Measurements from ENCODE around the gene CAMTA2.

Gene CAMTA2

DNA sequence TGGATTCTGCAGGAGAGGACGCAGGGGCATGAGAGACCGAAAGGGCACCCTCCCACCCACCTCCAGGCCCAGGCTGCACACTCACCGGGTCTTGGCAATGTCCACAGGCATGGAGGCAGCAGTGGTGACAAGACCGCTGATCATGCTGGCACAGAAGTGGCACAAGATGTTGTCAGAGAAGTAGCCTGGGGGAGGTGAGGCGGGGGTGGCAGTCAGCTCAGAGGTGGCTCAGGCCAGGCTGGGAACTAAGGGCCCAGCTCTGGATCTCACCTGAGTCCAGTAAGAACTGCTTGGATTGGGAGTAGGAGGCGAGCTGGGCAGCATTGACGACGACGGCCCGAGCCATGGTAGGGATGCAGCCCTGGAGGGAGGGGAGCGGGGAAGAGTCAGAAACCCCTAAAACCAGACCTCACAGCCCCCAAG is 49.4 kb downstream of the CAMTA2 start:
- TF ChIP-seq POLR2AphosphoS5 (IDR thresholded peaks at IDR 0.05; ENCODE audit: low read depth) (no peak), GABPA (IDR thresholded peaks at IDR 0.05; ENCODE audit: low read depth) (no peak), SPI1 (IDR thresholded peaks at IDR 0.05; ENCODE audit: borderline replicate concordance, low read depth) (no peak)
- TF ChIP-seq, protein P1, sequence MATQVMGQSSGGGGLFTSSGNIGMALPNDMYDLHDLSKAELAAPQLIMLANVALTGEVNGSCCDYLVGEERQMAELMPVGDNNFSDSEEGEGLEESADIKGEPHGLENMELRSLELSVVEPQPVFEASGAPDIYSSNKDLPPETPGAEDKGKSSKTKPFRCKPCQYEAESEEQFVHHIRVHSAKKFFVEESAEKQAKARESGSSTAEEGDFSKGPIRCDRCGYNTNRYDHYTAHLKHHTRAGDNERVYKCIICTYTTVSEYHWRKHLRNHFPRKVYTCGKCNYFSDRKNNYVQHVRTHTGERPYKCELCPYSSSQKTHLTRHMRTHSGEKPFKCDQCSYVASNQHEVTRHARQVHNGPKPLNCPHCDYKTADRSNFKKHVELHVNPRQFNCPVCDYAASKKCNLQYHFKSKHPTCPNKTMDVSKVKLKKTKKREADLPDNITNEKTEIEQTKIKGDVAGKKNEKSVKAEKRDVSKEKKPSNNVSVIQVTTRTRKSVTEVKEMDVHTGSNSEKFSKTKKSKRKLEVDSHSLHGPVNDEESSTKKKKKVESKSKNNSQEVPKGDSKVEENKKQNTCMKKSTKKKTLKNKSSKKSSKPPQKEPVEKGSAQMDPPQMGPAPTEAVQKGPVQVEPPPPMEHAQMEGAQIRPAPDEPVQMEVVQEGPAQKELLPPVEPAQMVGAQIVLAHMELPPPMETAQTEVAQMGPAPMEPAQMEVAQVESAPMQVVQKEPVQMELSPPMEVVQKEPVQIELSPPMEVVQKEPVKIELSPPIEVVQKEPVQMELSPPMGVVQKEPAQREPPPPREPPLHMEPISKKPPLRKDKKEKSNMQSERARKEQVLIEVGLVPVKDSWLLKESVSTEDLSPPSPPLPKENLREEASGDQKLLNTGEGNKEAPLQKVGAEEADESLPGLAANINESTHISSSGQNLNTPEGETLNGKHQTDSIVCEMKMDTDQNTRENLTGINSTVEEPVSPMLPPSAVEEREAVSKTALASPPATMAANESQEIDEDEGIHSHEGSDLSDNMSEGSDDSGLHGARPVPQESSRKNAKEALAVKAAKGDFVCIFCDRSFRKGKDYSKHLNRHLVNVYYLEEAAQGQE (IDR thresholded peaks at IDR 0.05; ENCODE audit: insufficient replicate concordance, low read depth): no peak
- TF ChIP-seq, protein P2, sequence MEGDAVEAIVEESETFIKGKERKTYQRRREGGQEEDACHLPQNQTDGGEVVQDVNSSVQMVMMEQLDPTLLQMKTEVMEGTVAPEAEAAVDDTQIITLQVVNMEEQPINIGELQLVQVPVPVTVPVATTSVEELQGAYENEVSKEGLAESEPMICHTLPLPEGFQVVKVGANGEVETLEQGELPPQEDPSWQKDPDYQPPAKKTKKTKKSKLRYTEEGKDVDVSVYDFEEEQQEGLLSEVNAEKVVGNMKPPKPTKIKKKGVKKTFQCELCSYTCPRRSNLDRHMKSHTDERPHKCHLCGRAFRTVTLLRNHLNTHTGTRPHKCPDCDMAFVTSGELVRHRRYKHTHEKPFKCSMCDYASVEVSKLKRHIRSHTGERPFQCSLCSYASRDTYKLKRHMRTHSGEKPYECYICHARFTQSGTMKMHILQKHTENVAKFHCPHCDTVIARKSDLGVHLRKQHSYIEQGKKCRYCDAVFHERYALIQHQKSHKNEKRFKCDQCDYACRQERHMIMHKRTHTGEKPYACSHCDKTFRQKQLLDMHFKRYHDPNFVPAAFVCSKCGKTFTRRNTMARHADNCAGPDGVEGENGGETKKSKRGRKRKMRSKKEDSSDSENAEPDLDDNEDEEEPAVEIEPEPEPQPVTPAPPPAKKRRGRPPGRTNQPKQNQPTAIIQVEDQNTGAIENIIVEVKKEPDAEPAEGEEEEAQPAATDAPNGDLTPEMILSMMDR (IDR thresholded peaks at IDR 0.05; ENCODE audit: insufficient read depth, low read length): no peak
- no peak overlapping the region for H3K27ac ChIP-seq (replicated peaks)
- no peaks in the 10 kb centered on the region for H3K27me3 ChIP-seq (ENCODE audit: insufficient read depth, poor library complexity, severe bottlenecking)
- no peak for DNase-seq (ENCODE audit: low read depth in 1 of 2, low spot score in 1 of 2)
- no peak overlapping the region for H3K4me3 ChIP-seq (replicated peaks; ENCODE audit: insufficient read depth, low read length)

DNA sequence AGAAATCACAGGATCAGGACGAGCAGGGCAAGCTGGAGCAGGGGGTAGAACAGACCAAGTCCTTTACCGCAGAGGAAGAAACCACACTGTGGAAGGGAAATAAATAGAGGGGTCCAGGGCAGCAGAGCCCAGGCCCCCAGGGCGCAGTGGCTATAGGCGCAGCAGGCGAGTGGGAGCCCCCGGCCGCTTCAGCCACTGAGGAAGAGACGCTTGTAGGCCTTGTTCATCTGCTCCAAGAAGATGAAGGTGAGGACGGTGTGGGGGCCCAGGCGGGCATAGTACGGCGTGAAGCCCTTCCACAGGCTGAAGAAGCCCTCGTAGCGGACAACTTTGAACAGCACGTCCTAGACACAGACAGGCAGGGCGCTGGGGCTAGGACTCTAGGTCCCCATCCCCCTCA is 49.9 kb downstream of the CAMTA2 start:
- Histone ChIP-seq H3K4me3 (replicated peaks; ENCODE audit: insufficient read depth, low read length) (no peak overlapping the region), H3K27me3 (ENCODE audit: insufficient read depth, poor library complexity, severe bottlenecking) (no peaks in the 10 kb centered on the region), H3K27ac (replicated peaks) (no peak overlapping the region)
- TF ChIP-seq POLR2AphosphoS5 (IDR thresholded peaks at IDR 0.05; ENCODE audit: low read depth) (no peak), GABPA (IDR thresholded peaks at IDR 0.05; ENCODE audit: low read depth) (no peak), SPI1 (IDR thresholded peaks at IDR 0.05; ENCODE audit: borderline replicate concordance, low read depth) (no peak)
- TF ChIP-seq, protein P1 (IDR thresholded peaks at IDR 0.05; ENCODE audit: insufficient replicate concordance, low read depth): no peak
- TF ChIP-seq, protein P2 (IDR thresholded peaks at IDR 0.05; ENCODE audit: insufficient read depth, low read length): no peak
- no peak for DNase-seq (ENCODE audit: low read depth in 1 of 2, low spot score in 1 of 2)

DNA sequence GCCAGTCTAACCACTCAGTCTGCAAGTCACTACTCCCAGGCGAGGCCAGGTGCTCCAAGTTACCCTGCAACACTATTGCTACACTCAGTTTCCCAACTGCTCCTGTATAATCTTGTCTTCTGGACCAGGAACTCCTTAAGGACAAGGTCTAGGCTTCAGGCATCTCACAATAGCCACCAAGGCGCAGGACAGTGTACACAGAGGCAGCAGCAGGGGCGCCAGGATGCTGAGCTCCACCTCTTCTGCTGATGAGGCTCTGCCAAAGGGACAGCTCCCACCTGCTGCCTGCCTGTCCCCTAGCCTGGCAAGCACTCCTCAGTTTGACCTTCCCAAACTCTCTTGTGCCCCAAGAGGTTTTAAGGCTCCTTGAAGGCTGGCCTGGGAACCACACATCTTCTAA is 51.0 kb downstream of the CAMTA2 start:
- TF ChIP-seq, protein P2 (IDR thresholded peaks at IDR 0.05; ENCODE audit: insufficient read depth, low read length): no peak
- TF ChIP-seq POLR2AphosphoS5 (IDR thresholded peaks at IDR 0.05; ENCODE audit: low read depth): no peak
- TF ChIP-seq SPI1 (IDR thresholded peaks at IDR 0.05; ENCODE audit: borderline replicate concordance, low read depth): no peak
- TF ChIP-seq, protein P1 (IDR thresholded peaks at IDR 0.05; ENCODE audit: insufficient replicate concordance, low read depth): no peak
- TF ChIP-seq GABPA (IDR thresholded peaks at IDR 0.05; ENCODE audit: low read depth): no peak
- no peak overlapping the region for H3K27ac ChIP-seq (replicated peaks)
- no peaks in the 10 kb centered on the region for H3K27me3 ChIP-seq (ENCODE audit: insufficient read depth, poor library complexity, severe bottlenecking)
- no peak for DNase-seq (ENCODE audit: low read depth in 1 of 2, low spot score in 1 of 2)
- H3K4me3 ChIP-seq (replicated peaks; ENCODE audit: insufficient read depth, low read length): no peak overlapping the region

All from HL-60 (cell line).